Left lung (tissue), 10 donors: ENCODE data around the gene GSC2. TPM values are rescaled to one million over a fixed set of nuclear protein-coding genes. Genes with fewer than 3 reads are reported as not detected.
A peak's percentile ranks its signal among the peaks of the same experiment; 100 is the strongest.

ENCODE experiments used
- ATAC-seq: fragments of 200-7000 bp; cut with Tn5 transposase; one replicate; pipeline ENCODE4 v1.9.1; 2020; ENCODE audit warnings: moderate library complexity
- DNase-seq, 4 donors: peaks; one replicate each; pipeline ENCODE4 v3.0.0-alpha.2; 2013 to 2020
- H3K27ac ChIP-seq, 2 donors: fragments of 200-600 bp; sonication (generic) in 1 of 2; one replicate each; pipeline versions ENCODE4 v1.5.0 to v1.8.0; 2020 to 2021
- H3K27me3 ChIP-seq, 2 donors: fragments of 200-600 bp; sonication (generic) in 1 of 2; one replicate each; pipeline versions ENCODE4 v1.5.0 to v1.8.0; 2020 to 2021
- H3K36me3 ChIP-seq, 2 donors: fragments of 200-600 bp; sonication (generic) in 1 of 2; one replicate each; pipeline versions ENCODE4 v1.5.0 to v1.8.0; 2020 to 2021
- H3K4me1 ChIP-seq, 2 donors: fragments of 200-600 bp; one replicate each; pipeline ENCODE4 v1.8.0; 2021
- H3K4me3 ChIP-seq, 2 donors: fragments of 200-600 bp; sonication (generic) in 1 of 2; one replicate each; pipeline versions ENCODE4 v1.5.0 to v1.8.0; 2020 to 2021; ENCODE audit warnings: mild to moderate bottlenecking in 1 of 2
- H3K9me3 ChIP-seq, 2 donors: fragments of 200-600 bp; sonication (generic) in 1 of 2; one replicate each; pipeline versions ENCODE4 v1.5.0 to v1.8.0; 2020 to 2021
- CTCF ChIP-seq, 2 donors: fragments of 200-600 bp; sonication (generic) in 1 of 2; IDR thresholded peaks; one replicate each; pipeline versions ENCODE4 v1.5.0 to v1.8.0; 2021; ENCODE audit warnings: antibody characterized with exemption in 2 of 2
- intact Hi-C, 2 donors: fragments of 100-400 bp; cut with DNase I; formaldehyde crosslinking; loops; one replicate each; pipeline versions ENCODE4 v1.11.2 to v1.14.2; 2022
- polyA plus RNA-seq, 6 donors: library from polyadenylated mRNA; unstranded; fragments of 120-200 nt; gene quantifications; one replicate each; pipeline ENCODE4 v1.2.1, GENCODE V29; 2013; ENCODE audit not compliant: insufficient read length in 6 of 6
- total RNA-seq, 2 donors: library from RNA; stranded (reverse); fragmentation: NEBNext Ultra II Directional; extraction: Animal tissue kit (Norgen Biotek cat#: 25700); gene quantifications; one replicate each; pipeline ENCODE4 v1.2.1, GENCODE V29; 2021
- donor health status: DM: no; HTN: yes; CAD: no.
- donor health status: DM: no; HTN: no; CAD: no.

GSC2 gene
- total and polyA plus RNA-seq, 8 donors, result not detected

GRCh38 chr22:19178065-19178656, 28.1 kb upstream of the GSC2 start:
- intact Hi-C loops, result no loop called here
- DNase-seq, result peak in 3 of 4 donors; percentile 37 to 89 (median 60)

GRCh38 chr22:19177164-19178064, 27.3 kb upstream of the GSC2 start:
- no peaks in the 10 kb centered on the region for H3K27me3 ChIP-seq
- H3K36me3 ChIP-seq, result peaks cover 0 to 6% of the 10 kb centered on the region in 2 donors
- peak overlapping the region; percentile 75 to 81 for H3K27ac ChIP-seq
- peak overlapping the region; percentile 84 to 91 for H3K4me3 ChIP-seq
- TF ChIP-seq CTCF (IDR thresholded peaks at IDR 0.05), result no peak
- intact Hi-C loops, result no loop called here
- H3K4me1 ChIP-seq, result peaks cover 13 to 67% of the 10 kb centered on the region in 2 donors
- ATAC-seq, result no peak
- peak in 1 of 4 donors; percentile 9 for DNase-seq
- H3K9me3 ChIP-seq, result no peaks in the 10 kb centered on the region

More at GRCh38 chr22:19178065-19178656, 28.1 kb upstream of the GSC2 start:
- Histone ChIP-seq H3K27ac (peak overlapping the region; percentile 75 to 81), H3K4me1 (peaks cover 6 to 59% of the 10 kb centered on the region in 2 donors), H3K36me3 (peaks cover 0 to 10% of the 10 kb centered on the region in 2 donors), H3K9me3 (no peaks in the 10 kb centered on the region), H3K4me3 (peak overlapping the region; percentile 84 to 91), H3K27me3 (no peaks in the 10 kb centered on the region)
- ATAC-seq, result peak; percentile 7
- no peak for TF ChIP-seq CTCF (IDR thresholded peaks at IDR 0.05)

GRCh38 chr22:19176732-19177131, 26.6 kb upstream of the GSC2 start:
- H3K4me1 ChIP-seq, result peaks cover 14 to 73% of the 10 kb centered on the region in 2 donors
- no peak overlapping the region for H3K27ac ChIP-seq
- no peaks in the 10 kb centered on the region for H3K27me3 ChIP-seq
- TF ChIP-seq CTCF (IDR thresholded peaks at IDR 0.05), result no peak
- ATAC-seq, result no peak
- H3K9me3 ChIP-seq, result no peaks in the 10 kb centered on the region
- intact Hi-C loops, result no loop called here
- DNase-seq, result no peak
- peak overlapping the region in 1 of 2 donors; percentile 91 for H3K4me3 ChIP-seq
- peaks cover 0 to 6% of the 10 kb centered on the region in 2 donors for H3K36me3 ChIP-seq

- no peak overlapping the region for H3K4me3 ChIP-seq
- H3K27ac ChIP-seq, result no peak overlapping the region
- ATAC-seq, result no peak
- no peak for DNase-seq
- H3K4me1 ChIP-seq, result peaks cover 14 to 73% of the 10 kb centered on the region in 2 donors
- no peak for TF ChIP-seq CTCF (IDR thresholded peaks at IDR 0.05)
- H3K9me3 ChIP-seq, result no peaks in the 10 kb centered on the region
- H3K27me3 ChIP-seq, result no peaks in the 10 kb centered on the region
- peaks cover 0 to 6% of the 10 kb centered on the region in 2 donors for H3K36me3 ChIP-seq
- intact Hi-C loops, result no loop called here
These were observed 26.1 kb upstream of the GSC2 start for GRCh38 chr22:19176175-19176643.
